ENCODE data around the gene STRA6.

GRCh38 chr15:74193299-74193718 is 9.3 kb downstream of the STRA6 start:
- TF ChIP-seq, protein P1, sequence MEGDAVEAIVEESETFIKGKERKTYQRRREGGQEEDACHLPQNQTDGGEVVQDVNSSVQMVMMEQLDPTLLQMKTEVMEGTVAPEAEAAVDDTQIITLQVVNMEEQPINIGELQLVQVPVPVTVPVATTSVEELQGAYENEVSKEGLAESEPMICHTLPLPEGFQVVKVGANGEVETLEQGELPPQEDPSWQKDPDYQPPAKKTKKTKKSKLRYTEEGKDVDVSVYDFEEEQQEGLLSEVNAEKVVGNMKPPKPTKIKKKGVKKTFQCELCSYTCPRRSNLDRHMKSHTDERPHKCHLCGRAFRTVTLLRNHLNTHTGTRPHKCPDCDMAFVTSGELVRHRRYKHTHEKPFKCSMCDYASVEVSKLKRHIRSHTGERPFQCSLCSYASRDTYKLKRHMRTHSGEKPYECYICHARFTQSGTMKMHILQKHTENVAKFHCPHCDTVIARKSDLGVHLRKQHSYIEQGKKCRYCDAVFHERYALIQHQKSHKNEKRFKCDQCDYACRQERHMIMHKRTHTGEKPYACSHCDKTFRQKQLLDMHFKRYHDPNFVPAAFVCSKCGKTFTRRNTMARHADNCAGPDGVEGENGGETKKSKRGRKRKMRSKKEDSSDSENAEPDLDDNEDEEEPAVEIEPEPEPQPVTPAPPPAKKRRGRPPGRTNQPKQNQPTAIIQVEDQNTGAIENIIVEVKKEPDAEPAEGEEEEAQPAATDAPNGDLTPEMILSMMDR (IDR thresholded peaks at IDR 0.05; ENCODE audit: borderline replicate concordance, extremely low read depth, low read length, poor library complexity, severe bottlenecking), result no peak
- TF ChIP-seq EZH2 (IDR thresholded peaks at IDR 0.05; ENCODE audit: borderline replicate concordance, low read depth, low read length, severe bottlenecking), result no peak

Data from DND-41 (cell line).